ENCODE measurements around the gene RNF144B.

Gene RNF144B

DNA sequence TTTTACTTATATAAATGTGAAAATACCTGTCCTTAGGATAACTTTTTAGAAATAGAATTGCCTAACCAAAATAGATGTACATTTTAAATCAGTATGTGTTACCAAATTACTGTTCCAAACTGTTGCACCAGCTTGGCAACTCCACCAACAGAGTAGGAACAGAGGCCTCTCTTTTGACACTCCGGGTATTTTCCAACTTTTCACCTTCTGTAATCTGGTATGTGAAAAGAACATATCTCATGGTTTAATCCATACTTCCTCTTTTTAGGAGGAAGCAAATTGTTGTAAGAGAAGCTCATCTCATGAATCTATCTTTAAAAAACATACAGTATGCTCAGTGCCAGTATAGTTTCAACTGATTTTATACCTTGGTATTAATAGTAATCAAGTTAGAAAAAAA lies 24.9 kb downstream of the RNF144B start:
- DNase-seq = no peak

DNA sequence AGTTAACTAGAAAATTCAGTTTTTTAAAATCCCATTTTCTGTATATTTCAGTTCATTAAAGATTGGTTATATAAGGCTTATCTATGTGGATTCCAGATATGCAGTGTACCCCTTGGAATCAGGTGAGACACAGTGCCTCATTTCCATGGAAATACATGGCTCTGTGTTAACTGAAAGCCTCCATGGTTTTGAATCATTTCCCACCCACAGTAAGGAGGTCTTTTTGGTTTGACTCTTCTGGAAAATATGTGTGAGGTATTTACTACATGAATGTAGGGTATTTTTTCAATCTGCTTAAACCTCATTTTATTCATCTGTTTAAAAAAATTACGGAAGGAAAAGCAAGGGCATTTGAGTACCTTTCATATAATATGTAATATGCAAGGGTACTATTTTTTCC lies 25.5 kb downstream of the RNF144B start:
- DNase-seq = no peak

DNA sequence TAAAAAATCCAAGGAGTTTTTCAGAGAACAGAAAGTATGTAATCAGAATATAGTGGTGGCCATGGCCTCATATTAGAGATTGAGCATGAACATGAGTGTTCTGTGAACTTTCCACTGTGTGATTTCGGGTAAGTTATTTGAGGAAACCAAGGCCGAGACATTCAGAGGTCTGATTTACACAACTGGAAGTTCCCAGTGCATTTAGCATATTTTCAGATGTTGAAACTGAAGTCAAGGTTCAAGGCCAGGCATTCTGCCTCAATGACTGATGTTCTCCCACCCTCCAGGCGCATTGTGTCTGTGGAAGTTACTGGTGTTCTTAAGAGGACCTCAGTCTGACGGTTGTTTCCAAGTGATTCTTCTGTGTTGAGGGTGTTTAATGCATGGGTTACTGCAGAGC lies 26.2 kb downstream of the RNF144B start:
- no peak for DNase-seq

DNA sequence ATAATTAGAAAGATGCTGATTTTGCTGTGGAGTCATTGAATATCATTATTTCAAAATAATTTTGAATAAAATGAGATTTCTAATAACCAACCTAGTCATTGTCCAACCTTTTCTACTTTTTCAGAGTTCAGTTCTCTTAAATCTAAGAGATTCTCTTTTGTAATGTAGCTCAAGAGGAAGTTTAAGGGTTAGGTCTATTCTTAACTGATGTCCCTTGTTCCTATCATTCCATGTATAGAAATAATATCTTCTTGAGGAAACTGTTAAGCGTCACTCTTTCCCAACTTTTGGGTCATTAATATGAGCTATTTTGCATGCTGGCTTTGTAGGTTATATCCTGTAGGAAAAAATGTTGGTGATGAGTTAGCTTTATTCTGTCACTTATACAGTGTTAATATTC lies 27.0 kb downstream of the RNF144B start:
- DNase-seq = no peak

DNA sequence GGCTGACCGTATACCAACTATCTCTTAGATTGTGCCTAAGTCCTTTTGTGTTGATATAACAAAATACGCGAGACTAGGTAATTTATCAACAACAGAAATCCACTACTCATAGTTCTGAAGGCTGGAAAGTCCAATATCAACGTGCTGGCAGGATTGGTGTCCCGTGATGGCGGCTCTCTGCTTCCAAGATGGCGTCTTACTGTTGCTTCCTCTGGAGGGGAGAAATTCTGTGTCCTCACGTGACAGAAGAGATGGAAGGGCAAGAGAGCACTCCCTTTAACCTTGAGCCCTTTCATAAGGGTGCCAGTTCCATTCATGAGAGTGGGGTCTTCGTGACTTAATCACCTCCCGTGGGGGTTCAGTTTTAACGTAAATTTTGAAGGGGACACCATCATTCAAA lies 28.1 kb downstream of the RNF144B start:
- no peak for DNase-seq

DNA sequence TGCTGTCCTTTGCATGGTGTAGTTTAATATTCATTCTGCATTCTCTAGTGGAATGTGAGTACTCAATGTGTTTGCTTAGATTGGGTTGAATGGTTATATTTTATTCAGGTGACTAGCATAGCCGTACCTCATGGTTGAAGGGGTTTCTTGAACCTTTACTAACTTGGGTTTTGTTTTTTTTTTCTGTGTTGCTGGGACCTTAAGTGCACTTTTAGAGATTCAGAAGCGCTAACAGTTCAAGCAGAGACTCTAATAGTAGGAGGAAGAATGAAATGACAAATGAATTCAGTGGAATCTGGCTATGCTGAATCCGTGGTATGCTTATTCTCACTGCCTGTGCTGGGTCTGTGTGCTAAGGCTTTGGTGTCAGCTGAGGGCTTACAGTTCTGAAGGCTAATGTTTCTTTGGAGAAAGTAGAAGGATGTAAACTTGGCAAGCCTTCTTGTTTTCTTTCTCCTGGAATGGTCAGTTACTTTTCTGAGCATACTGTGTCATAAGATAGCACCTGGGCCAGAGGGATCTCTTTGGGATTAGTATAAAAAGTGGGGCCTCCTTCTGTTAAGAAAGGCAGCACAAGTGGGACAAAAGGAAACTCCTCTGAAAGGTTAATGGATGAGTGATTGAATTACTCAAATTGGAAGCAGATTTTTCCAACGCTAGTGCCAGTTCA lies 28.7 kb downstream of the RNF144B start:
- DNase-seq = no peak

DNA sequence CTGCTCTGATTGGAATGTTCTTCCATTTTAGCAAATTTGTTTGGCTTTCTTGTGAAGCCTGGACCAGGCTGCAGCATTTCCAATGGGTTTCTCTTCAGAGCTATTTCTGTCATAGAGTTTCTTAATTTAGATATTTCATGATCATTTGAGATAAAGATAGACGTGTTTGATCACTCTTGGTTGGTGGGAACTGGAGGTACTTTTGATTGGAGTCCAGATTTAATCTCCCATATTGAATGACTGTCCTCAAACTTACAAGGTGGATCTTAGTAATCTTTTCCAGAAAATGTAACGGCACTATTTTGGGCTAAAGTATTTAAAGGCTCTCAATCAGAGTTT lies 29.2 kb downstream of the RNF144B start:
- DNase-seq = no peak

DNA sequence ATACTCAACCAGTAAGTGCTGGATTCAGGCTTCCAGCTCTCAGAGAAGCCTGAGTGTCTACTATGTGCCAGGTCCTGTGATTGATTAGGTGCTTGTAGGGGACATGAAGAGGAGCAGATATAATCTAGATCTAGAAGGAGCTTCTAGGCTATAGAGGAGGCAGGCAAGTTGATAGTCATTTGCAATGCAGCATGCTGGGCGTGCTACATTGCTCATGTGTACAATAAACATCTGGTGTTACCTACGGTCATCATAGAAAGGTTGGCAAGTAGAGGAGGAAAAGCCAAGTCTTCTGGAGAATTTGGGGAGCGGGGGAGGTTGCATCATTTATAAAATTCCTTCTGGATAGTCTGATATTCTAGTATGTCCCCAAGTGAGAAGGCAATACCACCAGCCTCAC lies 33.2 kb downstream of the RNF144B start:
- DNase-seq = no peak

DNA sequence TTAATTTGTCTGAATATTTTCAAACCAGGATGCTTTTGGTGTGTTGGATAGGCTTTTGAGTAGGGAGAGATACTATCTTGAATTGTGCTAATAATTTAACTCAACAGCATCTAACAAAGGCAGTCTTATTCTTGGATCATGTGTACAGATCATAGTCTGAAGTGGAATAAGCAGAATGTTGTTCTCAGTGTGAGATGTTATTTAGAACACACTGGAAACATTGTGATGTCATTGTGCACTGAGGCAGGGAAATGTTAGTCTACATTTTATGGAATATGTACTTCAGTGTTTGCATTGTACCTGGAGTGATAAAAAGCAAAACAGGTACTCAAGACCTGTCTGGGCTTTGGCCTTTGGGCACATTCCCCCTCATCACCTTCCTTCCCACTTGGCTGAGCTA lies 35.0 kb downstream of the RNF144B start:
- no peak for DNase-seq

DNA sequence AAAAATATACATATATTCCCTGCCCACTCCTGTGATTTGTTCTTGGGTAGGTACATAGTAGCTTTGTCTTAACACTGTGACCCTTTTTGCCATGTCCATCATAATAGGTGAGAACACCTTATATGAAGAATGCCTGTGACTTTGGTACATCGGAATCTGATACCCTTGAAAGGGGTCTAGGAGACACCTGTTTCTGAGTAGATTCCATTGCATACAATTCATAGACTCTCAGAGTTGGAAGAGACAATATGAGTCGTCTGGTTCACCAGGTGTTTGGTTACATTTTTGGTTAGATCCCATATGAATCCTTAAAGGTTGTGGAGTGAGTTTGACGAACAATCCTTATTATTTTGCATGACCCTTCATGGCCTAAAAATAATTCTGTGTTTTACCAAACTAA lies 36.3 kb downstream of the RNF144B start:
- DNase-seq = no peak

DNA sequence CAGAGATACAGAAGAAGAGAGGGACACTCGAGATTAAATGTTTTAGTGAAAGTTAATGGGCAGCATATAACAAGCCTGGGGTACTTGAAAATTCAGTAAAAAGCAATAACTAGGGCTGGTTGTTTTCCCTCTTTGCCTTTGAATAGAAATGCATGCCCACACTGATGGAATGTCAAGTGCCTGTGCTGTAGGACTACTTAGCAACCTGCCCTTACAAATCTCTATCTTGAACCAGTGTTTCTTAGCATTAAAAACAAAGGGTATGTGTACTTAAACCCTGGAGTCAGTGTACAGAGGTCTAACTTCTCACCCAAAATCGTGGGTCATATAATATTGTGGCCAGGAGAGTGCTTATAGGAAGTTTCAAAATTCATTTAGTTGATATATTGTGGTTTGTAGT lies 37.1 kb downstream of the RNF144B start:
- DNase-seq = no peak

DNA sequence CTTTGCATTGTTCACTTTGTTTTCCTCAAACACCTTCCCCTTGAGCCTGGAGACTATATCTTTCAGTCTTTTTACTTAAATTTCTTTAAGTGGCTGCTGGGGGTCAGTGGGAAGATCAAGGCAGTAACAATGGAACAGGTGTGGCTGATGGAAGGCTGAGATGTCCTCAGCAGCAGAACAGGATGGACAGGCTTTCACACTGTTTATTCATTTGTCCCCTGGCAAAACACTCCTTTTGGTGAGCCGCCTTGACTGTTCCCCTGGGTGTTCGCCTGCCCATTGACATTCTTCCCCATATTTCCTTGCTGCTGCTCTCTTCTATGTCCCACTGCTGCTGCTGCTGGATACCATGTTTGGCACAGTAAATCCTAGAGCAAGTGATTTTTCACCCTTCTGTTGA lies 38.1 kb downstream of the RNF144B start:
- no peak for DNase-seq

DNA sequence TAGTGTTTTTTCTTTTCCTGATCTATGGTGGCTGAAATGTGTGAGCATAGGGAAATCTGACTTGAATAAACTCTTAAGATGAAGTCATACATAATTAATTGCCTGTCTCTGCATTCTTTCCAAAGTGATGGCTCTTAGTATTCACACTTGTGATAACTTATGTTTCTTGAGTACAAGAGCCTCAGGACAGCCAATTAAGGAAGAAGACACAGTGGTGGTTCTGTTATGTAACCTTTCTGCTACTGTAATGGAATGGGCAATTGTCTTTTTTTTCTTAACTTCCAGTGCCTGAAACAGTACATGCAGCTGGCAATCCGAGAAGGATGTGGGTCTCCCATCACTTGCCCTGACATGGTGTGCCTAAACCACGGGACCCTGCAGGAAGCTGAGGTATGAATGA lies 40.1 kb downstream of the RNF144B start:
- no peak for DNase-seq

DNA sequence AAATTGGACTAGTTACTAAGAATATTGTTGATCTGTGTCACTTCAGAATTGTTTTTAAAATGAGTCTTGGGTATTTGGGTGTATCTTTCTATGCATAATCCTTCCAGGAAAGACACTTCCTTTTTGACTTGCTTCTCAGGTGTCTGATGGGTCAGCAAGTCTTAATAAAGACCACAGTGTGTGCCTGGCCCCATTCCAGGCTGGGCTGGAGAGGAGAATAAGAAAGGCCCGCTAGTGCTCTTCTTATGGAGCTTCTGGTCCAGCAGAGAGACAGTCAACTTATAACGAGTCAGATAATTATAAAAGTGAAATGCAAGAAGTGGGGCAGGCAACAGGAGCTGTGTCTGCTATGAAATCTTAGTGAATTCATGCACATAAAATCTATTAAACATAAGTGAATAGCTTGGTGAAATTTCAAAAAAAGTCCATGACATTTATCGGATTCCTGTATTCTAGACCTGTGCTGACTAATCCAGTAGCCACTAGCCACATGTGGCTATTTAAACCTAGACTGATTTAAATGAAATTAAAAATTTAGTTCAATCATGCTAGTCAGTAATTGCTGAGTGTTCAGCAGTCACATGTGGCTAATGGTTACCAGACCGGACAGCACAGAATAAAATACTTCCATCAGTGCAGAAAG lies 42.6 kb downstream of the RNF144B start:
- DNase-seq = no peak

DNA sequence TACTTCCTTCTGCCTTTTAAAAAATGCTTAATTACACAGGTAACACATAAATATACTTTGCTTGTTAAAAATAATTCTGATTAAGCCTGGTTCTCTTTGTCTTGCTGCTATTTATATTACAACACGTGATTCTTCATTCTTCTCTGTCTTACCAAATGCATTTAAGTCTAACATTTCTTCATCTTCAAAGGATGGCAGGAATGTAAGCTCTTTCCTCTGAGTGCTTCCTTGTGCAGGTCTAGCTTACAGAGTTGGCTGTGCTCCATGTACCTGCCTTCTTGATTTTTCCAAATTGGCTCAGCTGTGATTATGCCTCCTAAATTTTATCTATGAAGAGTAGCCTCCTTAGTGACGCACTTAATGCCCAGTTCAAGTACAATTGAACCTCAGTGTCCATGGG lies 44.4 kb downstream of the RNF144B start:
- DNase-seq = no peak

DNA sequence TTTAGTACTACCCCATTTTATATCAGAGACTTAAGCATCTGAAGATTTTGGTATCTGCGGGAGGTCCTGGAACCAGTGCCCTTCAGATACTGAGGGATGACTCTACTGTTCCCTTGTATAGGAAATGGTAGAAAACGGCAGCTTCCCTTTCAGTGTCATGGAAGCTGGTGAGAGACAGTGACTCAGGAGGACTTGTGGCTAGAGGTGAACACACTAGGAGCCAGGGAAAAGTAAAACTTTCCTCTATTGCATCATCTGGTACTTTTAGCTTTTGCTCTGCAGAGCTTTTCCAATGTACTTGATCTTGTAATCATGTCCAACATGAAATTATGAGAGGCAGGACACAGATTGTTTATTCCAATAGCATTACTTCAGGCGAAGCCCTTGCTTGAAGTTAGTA lies 45.0 kb downstream of the RNF144B start:
- DNase-seq = no peak

DNA sequence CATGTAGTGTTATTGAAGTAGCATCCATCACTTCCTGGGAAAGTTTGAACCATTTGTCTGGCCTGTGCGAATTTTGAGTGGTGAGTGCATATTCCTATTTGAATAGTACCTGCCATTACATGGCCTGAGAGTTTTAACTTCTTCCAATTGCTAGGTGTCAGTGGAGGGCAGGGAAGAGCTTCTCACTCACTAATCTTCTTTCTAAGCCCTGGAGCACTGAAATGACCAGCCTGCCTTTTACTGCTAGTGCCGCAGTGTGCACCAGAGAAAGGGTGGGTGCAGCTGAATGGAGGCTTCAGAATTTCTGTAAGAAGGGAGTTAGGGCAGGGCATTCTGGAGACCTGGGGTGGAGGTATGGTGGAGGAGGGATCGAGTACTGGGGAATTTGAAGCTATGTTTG lies 45.5 kb downstream of the RNF144B start:
- DNase-seq = no peak

DNA sequence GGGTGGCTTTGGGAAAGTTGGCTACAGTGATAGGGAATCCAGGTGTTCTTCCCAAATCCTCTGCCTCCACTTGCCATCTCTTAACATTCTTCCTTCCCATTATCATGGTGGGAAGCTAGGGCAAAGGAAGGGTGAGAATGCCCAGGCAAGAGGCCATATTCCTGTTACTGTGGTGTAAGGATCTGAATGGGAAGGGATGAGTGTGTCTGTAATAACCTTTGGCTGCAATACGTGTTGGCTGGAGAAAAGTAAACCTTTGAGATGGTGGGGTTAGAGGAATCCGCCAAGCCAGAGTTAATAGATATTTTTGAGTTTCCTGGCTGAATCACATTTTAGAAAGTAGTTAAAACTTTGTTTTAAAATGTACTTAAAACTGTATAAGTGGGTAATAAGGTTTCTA lies 45.9 kb downstream of the RNF144B start:
- DNase-seq = no peak

DNA sequence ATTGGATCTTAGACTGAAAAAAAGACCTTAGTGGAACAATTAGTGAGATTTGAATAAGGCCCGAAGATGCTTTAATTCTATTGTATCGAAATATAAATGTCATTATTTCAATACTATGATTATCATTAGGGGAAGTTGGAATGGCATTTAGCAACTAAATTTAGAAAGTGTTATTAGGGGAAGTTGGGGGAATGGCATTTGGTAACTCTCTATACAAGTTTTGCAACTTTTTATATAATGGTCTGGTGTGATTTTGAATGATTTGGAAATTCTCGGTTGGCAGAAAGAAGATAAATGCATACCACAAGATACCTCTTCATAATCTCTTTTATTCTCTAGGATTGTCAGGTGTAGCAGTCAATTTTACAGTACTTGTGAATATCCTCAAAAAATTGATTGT lies 49.2 kb downstream of the RNF144B start:
- DNase-seq = no peak

DNA sequence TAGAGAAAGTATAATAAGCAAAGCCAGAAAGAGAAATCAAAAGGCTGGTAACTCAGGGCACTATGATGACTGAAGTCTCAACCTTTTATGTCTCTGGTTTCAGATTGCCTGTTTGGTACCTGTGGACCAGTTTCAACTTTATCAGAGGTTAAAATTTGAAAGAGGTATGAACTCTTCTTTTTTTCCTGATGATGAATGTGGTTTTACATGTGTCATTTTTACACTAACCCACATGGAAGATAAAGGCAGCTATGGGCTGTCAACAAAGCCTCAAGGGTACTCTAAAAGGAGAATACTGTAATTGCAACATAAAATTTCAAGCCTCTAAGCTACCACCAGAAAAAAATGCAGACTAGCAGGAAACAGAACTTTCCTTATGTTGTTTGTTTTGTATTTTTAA lies 52.4 kb downstream of the RNF144B start:
- no peak for DNase-seq

DNA sequence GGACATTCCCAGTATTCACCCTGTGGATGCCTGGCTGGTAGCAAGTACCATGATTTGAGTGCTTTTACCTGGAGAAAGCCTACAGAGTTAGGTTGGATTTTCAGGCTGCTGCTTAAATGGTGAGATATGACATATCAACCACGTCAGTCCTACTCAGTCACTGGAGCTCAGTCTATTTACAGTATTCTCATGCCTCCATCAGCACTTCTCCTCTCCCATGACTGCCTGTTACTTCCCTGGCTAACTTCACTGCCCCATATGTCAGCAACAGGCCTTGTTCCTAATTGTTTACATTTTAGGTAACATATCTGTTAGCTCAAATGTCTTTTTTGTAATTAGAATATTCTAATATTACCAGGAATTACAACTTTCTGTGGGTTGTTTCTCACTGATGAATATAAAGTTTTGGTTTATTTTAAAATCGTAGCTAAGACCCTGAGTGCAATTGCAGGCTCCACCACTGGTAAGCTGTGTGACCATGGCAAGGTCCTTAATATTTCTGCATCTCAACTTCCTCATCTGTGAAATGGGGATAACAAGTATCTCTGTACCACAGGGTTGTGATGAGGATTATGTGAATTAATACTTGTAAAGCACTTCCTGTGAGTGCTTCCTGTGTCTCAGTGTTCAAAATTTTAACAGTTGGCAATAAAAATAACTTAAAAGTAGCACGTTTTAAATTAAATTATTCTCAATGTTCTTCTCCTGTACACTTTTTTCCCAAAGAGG lies 54.3 kb downstream of the RNF144B start:
- DNase-seq = no peak

DNA sequence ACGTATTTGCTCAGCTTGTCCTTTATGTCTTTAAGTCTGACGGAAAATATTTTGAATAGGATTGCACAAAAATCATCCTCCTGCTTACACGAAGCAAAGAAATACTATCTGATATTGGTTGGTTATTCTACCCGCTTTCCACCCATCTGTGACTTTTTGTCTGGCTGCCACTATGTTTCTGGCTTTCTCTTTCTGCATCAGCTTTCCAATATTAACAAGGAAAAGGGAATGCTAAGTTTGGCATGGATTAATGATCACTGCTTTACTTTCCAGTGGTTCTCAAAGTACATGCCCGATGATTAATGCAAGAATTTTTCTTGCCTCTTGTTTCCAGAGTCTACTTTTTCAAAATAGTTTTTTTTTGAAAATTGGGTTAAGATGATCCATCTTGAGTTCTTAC lies 57.0 kb downstream of the RNF144B start:
- no peak for DNase-seq

DNA sequence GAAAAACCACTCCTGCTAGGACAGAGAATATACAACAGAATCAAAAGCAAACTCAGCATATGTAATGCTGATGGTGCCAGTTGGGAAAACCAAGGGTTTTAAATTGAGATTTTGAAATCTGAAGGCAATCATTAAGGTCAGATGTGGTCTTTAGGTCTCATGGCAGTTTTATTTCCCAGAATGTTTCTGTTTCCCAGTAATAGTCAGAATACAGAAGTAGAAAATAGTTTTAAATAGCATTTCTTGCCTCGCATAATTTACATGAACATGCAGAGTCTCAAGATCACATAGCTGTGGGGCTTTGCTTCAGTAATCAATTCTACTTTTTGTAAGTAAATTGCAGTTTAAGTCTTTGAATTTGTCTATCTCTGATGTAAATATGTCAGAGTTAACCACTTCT lies 58.1 kb downstream of the RNF144B start:
- no peak for DNase-seq

DNA sequence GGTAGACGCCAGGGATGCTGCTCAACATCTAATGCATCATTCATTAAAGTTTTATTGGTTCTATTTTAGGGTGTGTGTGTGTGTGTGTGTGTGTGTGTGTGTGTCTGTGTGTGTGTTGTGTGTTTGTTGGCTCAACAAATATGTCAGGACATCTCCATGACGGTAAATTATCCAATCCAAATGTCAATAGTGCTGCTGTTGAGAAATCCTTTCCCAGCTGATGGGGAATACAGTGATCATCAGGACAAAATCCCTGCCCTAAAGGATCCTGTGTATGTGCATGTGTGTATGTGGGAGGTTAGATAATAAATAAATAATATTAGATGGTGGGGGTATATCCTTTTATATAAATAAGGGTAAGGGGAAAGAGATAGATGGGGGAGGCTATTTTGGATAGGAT lies 59.6 kb downstream of the RNF144B start:
- DNase-seq = no peak

DNA sequence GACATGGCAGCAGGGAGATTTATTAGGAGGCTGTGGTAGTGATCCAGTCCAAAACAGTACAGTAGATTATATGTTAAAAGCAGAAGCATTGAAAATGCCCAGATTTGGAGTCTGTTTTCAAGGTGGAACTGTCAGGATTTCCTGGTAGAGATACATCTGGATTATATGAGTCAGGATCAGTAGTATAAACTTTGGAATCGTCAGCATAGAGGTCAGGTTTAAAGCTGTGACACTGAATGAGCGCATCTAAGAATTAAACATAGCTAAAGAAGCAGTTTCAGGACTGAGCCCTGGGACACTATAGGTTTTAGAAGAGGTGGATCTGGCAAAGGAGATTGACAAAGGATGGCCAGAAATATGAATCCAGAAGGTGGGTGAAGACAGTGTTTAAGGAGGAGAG lies 60.4 kb downstream of the RNF144B start:
- DNase-seq = no peak

All from activated naive CD4-positive, alpha-beta T cell treated with Interleukin-2 at 50 U/mL for 16 hours (primary cell).